ENCODE measurements around the gene R3HDM4.

DNA sequence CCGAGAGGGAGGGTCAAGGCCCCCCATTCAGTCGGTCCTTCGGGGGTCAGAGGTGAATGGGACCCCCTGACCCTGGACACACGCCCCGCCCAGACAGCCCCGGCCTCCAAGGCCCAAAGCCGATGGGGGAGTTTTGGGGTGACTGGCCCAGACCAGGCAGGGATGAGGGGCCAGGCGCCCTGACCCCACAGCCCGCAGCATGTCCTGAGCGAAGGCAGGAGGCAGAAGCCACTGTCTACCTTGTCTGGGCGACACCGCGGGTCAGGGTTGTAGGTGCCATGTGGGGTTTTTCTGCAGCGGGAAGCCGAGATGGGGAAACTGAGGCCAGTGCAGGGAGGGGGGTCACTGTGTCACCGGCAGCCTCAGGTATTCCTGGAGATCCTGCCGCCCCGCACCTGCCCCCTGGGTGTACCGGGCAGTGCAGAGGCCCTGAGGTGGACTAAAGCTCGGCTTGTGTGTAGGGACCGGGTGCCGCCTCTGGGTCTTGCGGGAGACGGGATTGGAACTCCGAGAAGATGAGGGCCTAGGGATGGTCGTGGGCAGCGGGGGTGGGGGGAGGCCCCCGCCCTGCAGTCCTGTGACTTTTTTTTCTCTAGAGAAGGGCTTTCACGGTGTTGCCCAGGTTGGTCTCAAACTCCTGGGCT, 21.3 kb upstream of the R3HDM4 start:
- TF ChIP-seq ARNT (IDR thresholded peaks at IDR 0.05) (no peak), FOXA1 (IDR thresholded peaks at IDR 0.05) (no peak), PKNOX1 (IDR thresholded peaks at IDR 0.05) (no peak)

Measured in HEK293T (cell line).